ENCODE data around the gene MED29. TPM values are rescaled to one million over a fixed set of nuclear protein-coding genes. Genes with fewer than 3 reads are reported as not detected.

MED29 gene
- total and polyA plus RNA-seq, 2 of the 13 experiments (the other 11 are each of a cell fraction or from before 2014, with no cell fraction given), result 14.0 to 19.7 TPM

DNA sequence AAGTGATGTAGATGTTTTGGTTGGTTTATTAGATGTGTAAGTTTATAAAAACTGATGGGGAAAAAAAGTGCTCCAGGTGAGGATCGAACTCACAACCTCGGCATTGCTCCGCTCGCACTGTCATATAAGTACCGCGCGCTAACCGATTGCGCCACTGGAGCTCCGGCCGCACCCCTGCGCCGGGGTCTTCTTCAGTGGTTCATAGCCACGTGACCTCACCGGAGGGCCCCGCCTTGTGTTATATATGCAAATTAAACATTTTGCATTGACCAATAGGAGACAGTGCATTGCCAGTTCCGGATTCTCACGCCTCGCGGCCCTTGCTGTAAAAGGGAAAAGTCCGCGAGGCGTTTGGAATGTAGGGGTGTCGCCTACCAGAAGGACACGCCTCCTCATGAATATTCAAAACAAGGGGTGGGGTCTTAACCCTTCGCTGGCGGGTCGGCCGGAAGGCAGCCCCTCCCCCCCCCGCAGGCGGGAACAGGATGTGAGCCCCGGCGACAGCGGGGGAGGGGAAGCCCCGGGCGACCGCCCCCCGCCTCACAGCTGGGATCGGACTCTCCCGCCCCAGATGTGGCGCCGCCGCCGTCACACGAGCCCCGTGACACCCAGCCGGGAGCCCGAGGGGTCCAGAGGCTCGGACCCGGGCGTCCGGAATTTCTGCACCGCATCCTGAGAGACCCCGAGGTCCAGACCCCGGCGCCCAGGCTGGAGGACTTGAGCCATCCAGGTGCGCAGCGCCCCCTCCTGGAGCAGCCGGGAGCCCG is 21.1 kb downstream of the MED29 start, which contains the start of gene PLEKHG2 (continued):
- TF ChIP-seq, protein P1, sequence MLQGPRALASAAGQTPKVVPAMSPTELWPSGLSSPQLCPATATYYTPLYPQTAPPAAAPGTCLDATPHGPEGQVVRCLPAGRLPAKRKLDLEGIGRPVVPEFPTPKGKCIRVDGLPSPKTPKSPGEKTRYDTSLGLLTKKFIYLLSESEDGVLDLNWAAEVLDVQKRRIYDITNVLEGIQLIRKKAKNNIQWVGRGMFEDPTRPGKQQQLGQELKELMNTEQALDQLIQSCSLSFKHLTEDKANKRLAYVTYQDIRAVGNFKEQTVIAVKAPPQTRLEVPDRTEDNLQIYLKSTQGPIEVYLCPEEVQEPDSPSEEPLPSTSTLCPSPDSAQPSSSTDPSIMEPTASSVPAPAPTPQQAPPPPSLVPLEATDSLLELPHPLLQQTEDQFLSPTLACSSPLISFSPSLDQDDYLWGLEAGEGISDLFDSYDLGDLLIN (CRISPR knock-in tag; IDR thresholded peaks at IDR 0.05; ENCODE audit: borderline replicate concordance), result 0 out of 2 replicates have a peak, but pooled peaks have one; percentile 52
- TF ChIP-seq ZSCAN25 (CRISPR knock-in tag; IDR thresholded peaks at IDR 0.05), result peak; percentile 100
- TF ChIP-seq, protein P2, sequence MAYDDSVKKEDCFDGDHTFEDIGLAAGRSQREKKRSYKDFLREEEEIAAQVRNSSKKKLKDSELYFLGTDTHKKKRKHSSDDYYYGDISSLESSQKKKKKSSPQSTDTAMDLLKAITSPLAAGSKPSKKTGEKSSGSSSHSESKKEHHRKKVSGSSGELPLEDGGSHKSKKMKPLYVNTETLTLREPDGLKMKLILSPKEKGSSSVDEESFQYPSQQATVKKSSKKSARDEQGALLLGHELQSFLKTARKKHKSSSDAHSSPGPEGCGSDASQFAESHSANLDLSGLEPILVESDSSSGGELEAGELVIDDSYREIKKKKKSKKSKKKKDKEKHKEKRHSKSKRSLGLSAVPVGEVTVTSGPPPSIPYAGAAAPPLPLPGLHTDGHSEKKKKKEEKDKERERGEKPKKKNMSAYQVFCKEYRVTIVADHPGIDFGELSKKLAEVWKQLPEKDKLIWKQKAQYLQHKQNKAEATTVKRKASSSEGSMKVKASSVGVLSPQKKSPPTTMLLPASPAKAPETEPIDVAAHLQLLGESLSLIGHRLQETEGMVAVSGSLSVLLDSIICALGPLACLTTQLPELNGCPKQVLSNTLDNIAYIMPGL (CRISPR knock-in tag; IDR thresholded peaks at IDR 0.05; ENCODE audit: borderline replicate concordance in 1 of 2, low read depth in 1 of 2), result peak; percentile 89 to 97
- 0 out of 2 replicates have a peak, but pooled peaks have one; percentile 38 for TF ChIP-seq ZNF83 (CRISPR knock-in tag; IDR thresholded peaks at IDR 0.05; ENCODE audit: borderline replicate concordance)
- TF ChIP-seq PTBP1 (IDR thresholded peaks at IDR 0.05; ENCODE audit: low read depth, low read length, poor library complexity, severe bottlenecking), result peak; percentile 42
- TF ChIP-seq ZNF292 (CRISPR knock-in tag; IDR thresholded peaks at IDR 0.05; ENCODE audit: borderline replicate concordance, low read depth), result no peak
- TF ChIP-seq, protein P3, sequence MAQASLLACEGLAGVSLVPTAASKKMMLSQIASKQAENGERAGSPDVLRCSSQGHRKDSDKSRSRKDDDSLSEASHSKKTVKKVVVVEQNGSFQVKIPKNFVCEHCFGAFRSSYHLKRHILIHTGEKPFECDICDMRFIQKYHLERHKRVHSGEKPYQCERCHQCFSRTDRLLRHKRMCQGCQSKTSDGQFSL (CRISPR knock-in tag; IDR thresholded peaks at IDR 0.05), result peak; percentile 68; the same call in 1 of the 2 replicates
- TF ChIP-seq, protein P4, sequence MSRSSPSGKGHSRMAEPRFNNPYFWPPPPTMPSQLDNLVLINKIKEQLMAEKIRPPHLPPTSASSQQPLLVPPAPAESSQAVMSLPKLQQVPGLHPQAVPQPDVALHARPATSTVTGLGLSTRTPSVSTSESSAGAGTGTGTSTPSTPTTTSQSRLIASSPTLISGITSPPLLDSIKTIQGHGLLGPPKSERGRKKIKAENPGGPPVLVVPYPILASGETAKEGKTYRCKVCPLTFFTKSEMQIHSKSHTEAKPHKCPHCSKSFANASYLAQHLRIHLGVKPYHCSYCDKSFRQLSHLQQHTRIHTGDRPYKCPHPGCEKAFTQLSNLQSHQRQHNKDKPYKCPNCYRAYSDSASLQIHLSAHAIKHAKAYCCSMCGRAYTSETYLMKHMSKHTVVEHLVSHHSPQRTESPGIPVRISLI (CRISPR knock-in tag; IDR thresholded peaks at IDR 0.05; ENCODE audit: borderline replicate concordance), result peak; percentile 66; the same call in 1 of the 2 replicates
- TF ChIP-seq JUND (CRISPR knock-in tag; IDR thresholded peaks at IDR 0.05), result peak; percentile 73; the same call in 1 of the 2 replicates
- no peak for TF ChIP-seq SIX4 (CRISPR knock-in tag; IDR thresholded peaks at IDR 0.05)
- TF ChIP-seq, protein P5, sequence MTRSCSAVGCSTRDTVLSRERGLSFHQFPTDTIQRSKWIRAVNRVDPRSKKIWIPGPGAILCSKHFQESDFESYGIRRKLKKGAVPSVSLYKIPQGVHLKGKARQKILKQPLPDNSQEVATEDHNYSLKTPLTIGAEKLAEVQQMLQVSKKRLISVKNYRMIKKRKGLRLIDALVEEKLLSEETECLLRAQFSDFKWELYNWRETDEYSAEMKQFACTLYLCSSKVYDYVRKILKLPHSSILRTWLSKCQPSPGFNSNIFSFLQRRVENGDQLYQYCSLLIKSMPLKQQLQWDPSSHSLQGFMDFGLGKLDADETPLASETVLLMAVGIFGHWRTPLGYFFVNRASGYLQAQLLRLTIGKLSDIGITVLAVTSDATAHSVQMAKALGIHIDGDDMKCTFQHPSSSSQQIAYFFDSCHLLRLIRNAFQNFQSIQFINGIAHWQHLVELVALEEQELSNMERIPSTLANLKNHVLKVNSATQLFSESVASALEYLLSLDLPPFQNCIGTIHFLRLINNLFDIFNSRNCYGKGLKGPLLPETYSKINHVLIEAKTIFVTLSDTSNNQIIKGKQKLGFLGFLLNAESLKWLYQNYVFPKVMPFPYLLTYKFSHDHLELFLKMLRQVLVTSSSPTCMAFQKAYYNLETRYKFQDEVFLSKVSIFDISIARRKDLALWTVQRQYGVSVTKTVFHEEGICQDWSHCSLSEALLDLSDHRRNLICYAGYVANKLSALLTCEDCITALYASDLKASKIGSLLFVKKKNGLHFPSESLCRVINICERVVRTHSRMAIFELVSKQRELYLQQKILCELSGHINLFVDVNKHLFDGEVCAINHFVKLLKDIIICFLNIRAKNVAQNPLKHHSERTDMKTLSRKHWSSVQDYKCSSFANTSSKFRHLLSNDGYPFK (CRISPR knock-in tag; IDR thresholded peaks at IDR 0.05; ENCODE audit: borderline replicate concordance), result no peak
- peak; percentile 80 for TF ChIP-seq NFYB (CRISPR knock-in tag; IDR thresholded peaks at IDR 0.05)
- TF ChIP-seq STAT5B (CRISPR knock-in tag; IDR thresholded peaks at IDR 0.05), result no peak
- peak; percentile 69 for TF ChIP-seq RXRA (CRISPR knock-in tag; IDR thresholded peaks at IDR 0.05)
- peak; percentile 79 for TF ChIP-seq KDM3A (CRISPR knock-in tag; IDR thresholded peaks at IDR 0.05; ENCODE audit: low read depth)
- TF ChIP-seq DPF2 (CRISPR knock-in tag; IDR thresholded peaks at IDR 0.05; ENCODE audit: borderline replicate concordance, low read depth), result no peak
- peak; percentile 95 for TF ChIP-seq ZNF24 (IDR thresholded peaks at IDR 0.05)
- no peak for TF ChIP-seq RNF2 (conservative IDR thresholded peaks at IDR 0.05; ENCODE audit: low read depth)
- TF ChIP-seq, protein P6, sequence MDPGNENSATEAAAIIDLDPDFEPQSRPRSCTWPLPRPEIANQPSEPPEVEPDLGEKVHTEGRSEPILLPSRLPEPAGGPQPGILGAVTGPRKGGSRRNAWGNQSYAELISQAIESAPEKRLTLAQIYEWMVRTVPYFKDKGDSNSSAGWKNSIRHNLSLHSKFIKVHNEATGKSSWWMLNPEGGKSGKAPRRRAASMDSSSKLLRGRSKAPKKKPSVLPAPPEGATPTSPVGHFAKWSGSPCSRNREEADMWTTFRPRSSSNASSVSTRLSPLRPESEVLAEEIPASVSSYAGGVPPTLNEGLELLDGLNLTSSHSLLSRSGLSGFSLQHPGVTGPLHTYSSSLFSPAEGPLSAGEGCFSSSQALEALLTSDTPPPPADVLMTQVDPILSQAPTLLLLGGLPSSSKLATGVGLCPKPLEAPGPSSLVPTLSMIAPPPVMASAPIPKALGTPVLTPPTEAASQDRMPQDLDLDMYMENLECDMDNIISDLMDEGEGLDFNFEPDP (CRISPR knock-in tag; conservative IDR thresholded peaks at IDR 0.05), result no peak
- TF ChIP-seq ZNF20 (CRISPR knock-in tag; IDR thresholded peaks at IDR 0.05), result no peak

All from HepG2 (cell line).